Right forelimb (tissue), 1 donor: ENCODE data around the gene HECTD2.
"Not testable (repeated sequence)": the region's sequence is repeated elsewhere in the genome, so short reads cannot be mapped to it uniquely, and the experiment has no call there.

ENCODE experiments used
- DNase-seq: peaks from one replicate; pipeline ENCODE4 v3.0.0-alpha.2; 2018

HECTD2 gene

GRCh38 chr10:91540733-91541132 lies 130.6 kb downstream of the HECTD2 start:
- DNase-seq = no peak

GRCh38 chr10:91541481-91541880 lies 131.3 kb downstream of the HECTD2 start:
- no peak for DNase-seq

- DNase-seq = no peak
Observed at GRCh38 chr10:91545384-91545783, 135.2 kb downstream of the HECTD2 start.

GRCh38 chr10:91545838-91546237 lies 135.7 kb downstream of the HECTD2 start:
- no peak for DNase-seq

- no peak for DNase-seq
Observed at GRCh38 chr10:91549262-91549661, 139.1 kb downstream of the HECTD2 start.

GRCh38 chr10:91550021-91550420 lies 139.9 kb downstream of the HECTD2 start:
- DNase-seq = no peak

- DNase-seq = peak; percentile 61
Observed at GRCh38 chr10:91551856-91552255, 141.7 kb downstream of the HECTD2 start.

GRCh38 chr10:91552274-91553095 lies 142.3 kb downstream of the HECTD2 start:
- DNase-seq = peak; percentile 52

- no peak for DNase-seq
Observed at GRCh38 chr10:91555455-91555854, 145.3 kb downstream of the HECTD2 start.

- DNase-seq = no peak
Observed at GRCh38 chr10:91556691-91557566, 146.8 kb downstream of the HECTD2 start.

GRCh38 chr10:91557651-91558111 lies 147.5 kb downstream of the HECTD2 start:
- DNase-seq = no peak

- DNase-seq = no peak
Observed at GRCh38 chr10:91558473-91558872, 148.3 kb downstream of the HECTD2 start.

GRCh38 chr10:91559169-91559568 lies 149.0 kb downstream of the HECTD2 start:
- DNase-seq = no peak

GRCh38 chr10:91559750-91560149 lies 149.6 kb downstream of the HECTD2 start:
- no peak for DNase-seq

- DNase-seq = not testable (repeated sequence)
Observed at GRCh38 chr10:91560827-91561226, 150.7 kb downstream of the HECTD2 start.

GRCh38 chr10:91562839-91563581 lies 152.9 kb downstream of the HECTD2 start:
- DNase-seq = no peak

- DNase-seq = no peak
Observed at GRCh38 chr10:91564026-91564425, 153.9 kb downstream of the HECTD2 start.
